ENCODE results near the gene PLB1.
A peak's percentile ranks its signal among the peaks of the same experiment; 100 is the strongest.

The PLB1 gene

DNA sequence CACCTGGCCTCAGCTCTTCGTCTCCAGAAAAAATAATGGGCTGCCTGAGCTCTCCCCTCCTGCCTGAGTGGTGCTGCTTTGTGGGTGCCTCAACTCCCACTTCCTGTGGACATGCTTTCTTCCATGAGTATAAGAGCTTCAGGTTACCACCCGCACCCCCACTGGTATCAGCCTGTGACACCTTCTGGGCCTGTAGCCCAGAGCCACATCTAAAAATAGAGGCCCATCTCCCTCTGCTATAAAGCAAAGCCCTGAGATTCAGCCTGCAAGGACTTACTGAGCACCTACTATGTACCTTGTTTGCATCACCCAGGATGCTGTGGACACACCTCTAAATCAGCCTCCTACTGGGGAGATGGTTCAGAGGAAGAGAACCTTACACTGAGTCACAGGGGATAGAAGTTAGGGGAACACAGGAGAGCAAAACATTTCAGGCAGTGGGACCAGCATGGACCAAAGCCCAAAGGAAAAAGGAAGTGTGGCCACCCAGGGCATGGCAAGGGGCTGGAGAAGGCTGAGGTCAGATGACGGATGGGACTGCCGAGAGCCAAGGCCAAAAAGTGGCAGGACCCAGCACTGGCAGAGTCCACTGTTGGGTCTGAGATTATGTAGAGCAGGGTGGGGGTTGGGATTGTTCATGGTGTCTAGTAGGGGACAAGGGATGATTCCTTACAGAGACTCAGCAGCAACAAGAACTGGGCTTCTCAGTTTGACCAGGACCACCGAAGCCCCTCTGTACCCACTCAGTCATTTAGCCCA is 132.0 kb downstream of the PLB1 start:
- no peak for DNase-seq (ENCODE audit: low read depth in 2 of 2)

DNA sequence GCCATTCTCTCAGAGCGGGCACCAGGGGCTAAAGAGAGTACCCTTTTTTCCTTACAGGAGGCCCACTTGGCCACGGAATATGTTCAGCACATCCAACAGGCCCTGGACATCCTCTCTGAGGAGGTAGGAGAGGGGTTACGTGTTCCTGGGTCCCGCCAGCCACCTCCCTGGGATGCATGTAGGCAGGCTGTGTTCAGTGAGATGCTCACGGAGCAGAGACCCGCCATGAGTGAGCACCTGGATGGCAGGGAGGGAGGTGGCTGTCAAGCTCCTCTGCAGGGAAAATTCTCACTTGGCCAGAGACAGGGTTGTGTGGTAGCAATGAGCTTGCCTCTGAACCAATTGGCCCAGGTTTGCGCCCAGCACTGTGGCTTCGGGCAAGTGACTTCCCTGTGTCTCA is 132.6 kb downstream of the PLB1 start:
- DNase-seq (ENCODE audit: low read depth in 2 of 2), result no peak

DNA sequence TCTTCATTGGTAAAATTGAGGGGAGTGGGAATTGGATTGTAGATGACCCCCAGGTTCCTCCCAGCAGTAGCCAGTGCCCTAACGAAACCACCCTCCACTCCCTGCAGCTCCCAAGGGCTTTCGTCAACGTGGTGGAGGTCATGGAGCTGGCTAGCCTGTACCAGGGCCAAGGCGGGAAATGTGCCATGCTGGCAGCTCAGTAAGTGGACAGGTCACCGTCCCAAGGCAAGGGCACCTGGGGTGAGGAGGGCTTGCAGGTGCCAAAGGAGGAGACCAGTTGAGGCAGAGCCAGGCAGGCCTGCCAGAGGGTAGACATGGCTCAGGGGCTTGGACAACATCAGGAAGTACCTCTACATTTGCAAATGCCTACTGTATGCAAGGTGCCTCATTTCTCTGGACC is 133.1 kb downstream of the PLB1 start:
- DNase-seq (ENCODE audit: low read depth in 2 of 2), result no peak

DNA sequence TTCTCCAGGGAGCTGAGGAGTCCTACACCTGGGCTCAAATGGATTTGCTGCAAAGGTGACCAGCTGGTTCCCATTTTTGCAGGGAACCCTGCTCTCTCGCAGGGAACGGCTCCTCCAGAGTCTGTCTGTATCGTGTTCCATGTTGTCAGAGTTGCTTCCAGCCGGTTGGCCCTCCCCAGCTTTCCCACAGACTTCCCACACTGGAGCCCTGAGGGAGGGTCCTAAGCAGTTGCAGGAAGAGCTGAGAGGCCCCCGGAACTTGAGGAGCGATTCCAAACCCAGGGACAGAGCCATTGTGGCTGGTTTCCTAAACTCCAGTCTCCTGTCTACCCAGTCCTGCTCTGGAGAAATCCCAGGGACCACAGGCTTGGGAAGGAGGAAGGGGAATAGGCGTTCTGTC is 134.1 kb downstream of the PLB1 start:
- DNase-seq (ENCODE audit: low read depth in 2 of 2), result no peak

DNA sequence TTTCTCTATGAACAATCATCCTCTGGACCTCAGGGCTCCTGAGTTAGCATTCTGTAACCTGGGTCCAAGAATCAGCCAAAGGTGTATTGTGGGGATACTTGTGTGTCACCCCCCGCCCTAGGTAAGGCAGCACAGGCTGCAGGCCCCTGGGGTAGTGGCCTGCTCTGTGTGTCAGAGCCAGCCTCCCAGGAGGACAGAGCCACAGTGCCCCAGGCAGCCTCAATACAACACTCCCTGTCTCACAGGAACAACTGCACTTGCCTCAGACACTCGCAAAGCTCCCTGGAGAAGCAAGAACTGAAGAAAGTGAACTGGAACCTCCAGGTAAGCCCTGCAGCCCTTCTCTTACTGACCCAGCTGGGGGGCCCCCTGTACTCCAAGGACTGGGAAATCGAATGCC is 134.5 kb downstream of the PLB1 start:
- no peak for DNase-seq (ENCODE audit: low read depth in 2 of 2)

DNA sequence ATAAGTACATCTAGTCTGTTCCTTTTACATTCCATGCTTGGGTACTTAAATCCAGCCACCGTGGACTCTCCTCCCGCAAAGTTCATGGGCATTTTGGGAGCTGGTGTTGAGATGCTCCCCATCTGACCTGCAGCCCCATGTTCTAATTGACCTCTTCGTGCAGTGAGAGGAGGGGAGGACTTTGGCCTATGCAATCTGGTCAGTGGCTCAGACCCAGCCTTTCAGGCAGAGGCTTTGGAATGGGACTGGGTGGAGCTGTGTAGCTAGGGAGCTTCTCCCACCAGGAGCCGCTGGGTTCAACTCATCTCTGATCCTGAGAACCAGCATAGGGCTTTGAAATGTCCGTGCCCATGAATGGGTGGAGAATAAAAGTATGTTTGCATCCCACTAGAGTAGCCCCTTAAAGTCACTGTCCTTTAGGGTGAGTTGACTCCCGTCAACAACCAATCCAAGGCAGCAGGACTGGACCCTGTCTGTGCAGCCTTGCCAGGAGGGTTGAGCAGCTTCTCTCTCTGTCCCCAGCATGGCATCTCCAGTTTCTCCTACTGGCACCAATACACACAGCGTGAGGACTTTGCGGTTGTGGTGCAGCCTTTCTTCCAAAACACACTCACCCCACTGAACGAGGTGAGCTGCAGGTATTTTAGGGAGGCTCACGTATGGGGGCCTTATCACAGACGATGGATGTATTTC is 135.8 kb downstream of the PLB1 start:
- no peak for DNase-seq (ENCODE audit: low read depth in 2 of 2)

DNA sequence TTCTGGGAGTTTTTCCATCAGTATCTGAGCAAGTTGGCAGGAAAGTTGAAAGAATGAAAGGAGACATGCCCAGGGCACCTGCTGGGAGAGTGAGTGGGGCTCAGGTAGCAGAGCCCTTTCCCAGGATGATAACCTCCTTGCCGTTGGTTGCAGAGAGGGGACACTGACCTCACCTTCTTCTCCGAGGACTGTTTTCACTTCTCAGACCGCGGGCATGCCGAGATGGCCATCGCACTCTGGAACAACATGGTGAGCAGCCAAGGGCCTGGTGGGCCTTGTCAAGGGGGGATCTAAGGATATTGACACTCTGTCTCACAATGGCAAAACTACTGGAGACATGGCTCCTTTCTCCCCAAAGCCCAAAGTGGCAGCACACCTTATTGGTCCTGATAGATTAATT is 136.9 kb downstream of the PLB1 start:
- DNase-seq (ENCODE audit: low read depth in 2 of 2), result no peak

DNA sequence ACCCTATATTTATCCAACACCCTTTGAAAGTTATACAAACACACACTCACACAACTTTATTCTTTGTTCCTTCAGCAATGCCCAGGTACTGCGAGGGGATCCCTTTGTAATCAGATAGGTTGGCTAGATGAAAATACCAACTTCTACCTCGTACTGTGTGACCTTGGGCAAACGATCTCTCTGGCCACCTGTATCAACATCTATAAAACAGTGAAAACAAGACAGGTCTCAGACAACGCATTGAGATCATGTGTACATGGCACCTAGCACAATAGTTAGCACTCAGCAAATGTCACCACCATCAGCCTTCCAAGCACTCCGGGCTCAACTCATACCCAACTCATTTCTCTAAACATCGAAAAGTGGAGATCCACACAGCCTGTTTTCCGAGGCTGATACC is 137.3 kb downstream of the PLB1 start:
- no peak for DNase-seq (ENCODE audit: low read depth in 2 of 2)

DNA sequence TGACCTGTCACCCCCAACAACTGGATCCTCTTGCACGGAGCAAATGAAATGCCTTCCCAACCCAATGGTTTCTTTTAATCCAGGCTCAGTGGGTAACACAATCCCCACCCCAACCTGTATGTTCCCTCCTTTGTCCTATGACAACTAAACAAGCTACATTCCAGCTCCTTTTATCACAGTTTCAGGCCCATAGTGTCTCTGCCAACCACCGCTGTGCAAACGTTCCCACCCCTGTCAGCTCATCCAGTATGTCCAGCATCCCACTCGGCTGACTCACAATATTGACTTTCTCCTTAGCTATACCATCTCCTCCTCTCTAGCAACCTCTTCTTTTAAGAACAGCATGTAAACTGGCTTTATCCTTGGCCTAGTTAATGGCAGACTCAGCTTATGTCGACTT is 137.9 kb downstream of the PLB1 start:
- DNase-seq (ENCODE audit: low read depth in 2 of 2), result no peak

DNA sequence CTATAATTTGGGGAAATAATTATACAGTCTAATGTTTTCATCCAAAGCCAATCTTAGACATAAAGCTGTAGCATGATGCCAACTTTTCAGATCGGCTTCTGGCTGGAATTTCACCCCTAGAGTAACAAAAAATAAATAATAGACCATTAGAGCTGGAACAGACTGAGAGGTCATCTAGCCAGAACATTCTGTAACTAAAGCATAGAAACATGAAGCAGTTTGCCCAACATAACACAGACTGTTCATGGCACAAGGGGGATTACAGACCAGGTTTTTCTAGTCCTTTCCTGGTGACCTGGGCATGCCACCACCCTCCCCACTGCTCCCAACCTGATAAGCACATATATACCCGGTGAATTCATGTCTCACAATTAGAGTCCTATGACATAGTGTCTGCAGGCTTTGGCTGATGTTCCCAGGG is 139.3 kb downstream of the PLB1 start:
- DNase-seq (ENCODE audit: low read depth in 2 of 2), result no peak

DNA sequence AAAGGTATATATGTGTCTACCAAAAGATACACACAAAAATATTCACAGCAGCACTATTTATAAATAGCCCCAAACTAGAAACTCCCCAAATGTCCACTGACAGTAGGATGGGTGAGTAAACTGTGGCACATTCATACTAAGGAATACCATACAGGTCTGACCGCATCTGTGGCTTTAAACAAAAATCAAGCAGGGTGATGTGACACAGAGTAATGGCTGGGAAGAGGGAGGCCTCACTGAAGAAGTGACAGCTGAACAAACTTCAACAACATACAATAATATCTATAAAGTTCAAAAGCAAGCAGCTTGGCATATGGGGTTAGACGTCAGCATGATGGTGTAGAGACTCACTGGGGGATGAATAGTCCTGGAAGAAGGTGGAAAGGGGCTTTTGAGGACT is 140.6 kb downstream of the PLB1 start:
- DNase-seq (ENCODE audit: low read depth in 2 of 2), result no peak

DNA sequence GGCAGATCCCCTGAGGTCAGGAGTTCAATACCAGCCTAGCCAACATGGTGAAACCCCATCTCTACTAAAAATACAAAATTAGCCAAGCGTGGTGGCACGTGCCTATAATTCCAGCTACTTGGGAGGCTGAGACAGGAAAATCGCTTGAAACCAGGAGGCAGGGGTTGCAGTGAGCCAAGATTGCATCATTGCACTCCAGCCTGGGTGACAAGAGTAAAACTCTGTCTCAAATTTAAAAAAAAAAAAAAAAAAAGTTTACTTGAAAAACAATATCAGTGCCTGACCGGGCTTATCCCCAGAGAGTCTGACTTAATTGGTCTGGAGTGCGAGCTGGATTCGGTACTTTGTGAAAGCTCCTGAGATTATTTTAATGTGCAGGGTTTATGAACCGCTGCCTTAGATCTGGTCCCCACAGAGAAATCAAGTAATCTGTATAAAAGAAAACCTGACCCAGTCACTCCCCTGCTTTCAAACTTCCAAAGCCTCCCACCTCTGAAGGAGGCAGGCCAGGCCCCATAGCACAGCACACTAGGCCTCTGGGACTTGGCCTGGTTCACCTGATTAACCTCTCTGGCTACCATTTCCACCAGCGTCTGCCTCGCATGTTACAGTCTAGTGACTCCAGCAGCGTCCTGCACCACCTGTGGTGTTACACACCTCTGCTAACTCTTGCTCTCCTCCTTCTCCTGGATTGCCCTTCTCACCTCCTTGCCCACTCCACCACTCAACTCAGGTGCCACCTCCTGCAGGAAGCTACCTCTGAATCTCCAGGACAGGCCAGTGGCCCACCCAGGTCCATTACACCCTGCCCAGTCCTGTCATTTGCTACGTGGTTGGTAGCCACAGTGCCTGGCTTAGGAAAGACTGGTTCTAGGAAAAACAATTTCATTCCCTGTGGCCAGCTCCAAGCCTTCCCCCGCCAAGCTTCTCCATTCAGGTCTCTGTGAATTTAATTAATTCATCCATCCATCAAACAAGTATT is 141.5 kb downstream of the PLB1 start:
- DNase-seq (ENCODE audit: low read depth in 2 of 2), result no peak

DNA sequence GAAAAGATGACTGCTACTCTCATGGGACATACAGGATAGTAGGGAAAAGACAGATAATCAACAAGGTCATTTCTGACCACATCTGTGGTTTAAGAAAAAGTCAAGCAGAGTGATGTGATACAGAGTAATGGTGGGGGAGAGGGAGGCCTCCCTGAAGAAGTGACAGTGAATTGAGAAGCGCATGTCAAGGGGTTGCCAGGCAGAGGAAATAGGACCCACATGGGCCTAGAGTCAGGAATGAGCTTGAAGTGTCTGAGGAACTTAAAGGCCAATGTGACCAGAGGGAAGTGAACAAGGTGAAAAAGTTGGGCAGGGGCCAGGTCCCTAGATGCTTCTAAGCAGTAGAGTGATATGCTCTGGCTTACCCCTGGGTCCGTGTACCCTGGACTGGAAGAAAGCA is 142.2 kb downstream of the PLB1 start:
- no peak for DNase-seq (ENCODE audit: low read depth in 2 of 2)

DNA sequence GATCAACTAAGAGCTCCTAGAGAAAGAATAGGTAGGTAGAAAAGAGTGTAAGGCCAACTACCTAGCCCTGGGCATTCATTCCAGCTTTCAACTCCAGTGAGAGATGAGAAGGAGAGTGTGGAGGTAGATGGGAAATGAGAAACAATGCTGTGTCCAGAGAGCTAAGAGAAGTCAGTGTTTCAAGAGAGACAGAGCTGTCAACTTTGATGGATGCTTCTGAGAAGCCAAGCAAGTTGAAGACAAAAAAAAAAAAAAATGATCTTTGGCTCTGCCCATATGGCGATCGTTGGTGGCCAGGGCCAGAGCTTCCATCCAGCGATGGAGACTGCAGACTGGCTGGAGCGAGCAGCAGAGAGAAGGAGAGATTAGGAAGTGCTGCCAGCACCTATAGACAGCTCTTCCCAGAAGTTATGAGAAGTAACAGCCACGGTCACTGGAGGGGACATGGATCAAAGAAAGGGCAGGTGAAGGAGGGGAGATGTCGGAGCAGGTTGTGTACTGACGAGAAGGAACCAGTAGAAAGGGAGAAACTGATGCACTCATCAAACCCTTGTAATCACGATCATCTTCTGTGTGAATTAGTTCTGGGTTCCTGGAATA is 143.3 kb downstream of the PLB1 start:
- DNase-seq (ENCODE audit: low read depth in 2 of 2), result no peak

DNA sequence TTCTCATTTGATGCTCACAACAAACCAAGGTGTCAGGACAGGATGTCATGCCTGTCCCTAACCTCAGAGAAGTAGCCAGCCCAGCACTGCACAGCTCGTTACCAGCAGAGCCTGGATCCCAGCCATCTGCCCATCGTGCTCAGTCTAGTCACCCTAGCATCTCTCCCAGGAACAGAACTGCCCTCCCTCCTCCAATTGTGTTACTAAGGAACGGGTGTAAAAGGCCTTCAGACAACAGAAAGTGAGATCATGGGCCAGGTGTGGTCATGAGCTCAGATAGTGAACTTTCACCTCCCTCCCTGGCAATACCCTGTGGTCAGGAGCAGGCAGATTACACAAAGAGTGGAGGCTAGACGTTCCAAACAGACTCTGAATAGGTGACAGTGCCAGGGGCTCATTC is 144.0 kb downstream of the PLB1 start:
- no peak for DNase-seq (ENCODE audit: low read depth in 2 of 2)

DNA sequence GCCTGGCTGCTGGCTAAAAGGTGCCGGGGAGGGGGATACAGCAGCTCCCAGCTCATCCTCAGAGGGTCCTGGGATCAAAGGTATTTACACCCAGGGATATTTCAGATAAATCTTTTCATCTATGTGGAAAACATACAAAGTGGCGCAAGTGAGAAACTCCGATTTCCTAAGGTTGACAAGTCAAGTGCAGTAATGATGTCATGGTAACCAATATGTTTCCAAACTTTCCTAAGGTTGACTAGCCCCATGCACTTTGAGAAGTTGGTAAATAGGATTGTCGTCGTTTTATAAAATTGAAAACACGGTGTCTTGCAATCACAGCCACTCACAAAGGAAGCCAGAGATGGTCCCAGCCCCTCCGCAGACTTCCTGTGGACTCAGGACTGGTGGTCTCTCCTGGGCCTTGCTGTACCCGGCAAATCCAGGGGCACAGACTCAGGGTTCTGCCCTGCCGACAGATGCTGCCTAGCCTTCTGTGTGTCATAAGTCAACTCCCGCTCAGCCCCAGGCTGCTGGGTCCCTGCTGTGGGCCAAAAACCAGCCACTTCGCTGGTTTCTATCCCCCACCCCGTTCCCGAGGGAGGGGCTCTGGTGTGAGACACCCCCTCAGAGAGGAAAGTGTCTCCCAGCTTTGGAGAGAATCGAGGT is 144.5 kb downstream of the PLB1 start:
- no peak for DNase-seq (ENCODE audit: low read depth in 2 of 2)

DNA sequence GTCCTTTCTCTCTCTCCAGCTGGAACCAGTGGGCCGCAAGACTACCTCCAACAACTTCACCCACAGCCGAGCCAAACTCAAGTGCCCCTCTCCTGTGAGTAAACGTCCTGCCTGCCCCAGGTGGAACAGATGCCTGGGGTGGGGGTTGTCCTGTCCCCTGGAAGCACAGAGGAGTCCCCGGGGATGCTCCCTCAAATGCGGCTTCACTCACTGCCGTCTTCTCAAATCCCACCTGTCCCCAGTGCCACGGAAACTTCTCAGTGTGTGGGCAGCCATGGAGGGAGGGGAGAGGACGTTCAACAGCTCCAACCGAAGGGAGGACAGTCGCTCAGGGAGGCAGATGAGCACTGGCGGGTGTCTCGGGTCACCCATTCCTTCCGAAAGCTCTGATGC is 145.0 kb downstream of the PLB1 start:
- DNase-seq (ENCODE audit: low read depth in 2 of 2), result no peak

DNA sequence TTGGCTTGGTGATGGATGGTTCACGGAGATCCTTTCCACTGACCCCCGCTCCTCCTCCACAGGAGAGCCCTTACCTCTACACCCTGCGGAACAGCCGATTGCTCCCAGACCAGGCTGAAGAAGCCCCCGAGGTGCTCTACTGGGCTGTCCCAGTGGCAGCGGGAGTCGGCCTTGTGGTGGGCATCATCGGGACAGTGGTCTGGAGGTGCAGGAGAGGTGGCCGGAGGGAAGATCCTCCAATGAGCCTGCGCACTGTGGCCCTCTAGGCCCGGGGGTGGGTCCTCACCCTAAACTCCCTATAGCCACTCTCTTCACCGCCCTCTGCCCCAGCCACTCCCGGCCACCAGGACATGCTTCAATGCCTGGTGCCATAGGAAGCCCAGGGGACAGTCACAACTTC is 146.9 kb downstream of the PLB1 start:
- no peak for DNase-seq (ENCODE audit: low read depth in 2 of 2)

DNA sequence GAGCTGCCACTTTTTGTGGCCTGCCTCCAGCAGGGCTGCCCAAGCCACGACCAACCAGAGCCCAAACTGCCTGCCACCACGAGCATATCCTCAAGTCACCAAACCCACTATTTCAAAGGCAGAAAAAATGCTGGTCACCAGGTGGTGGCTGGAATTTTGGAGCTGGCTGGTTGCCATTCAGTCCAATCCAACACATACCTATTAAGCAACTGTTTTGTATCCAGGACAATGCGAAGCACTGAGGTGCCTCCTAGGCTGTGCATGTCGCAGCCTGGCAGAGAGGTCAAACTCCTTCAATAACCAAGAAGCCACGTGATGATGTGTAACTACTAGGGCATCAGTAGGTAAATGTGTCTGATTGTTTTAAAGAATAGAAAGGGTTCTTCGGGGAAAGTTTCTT is 147.5 kb downstream of the PLB1 start:
- DNase-seq (ENCODE audit: low read depth in 2 of 2), result no peak

DNA sequence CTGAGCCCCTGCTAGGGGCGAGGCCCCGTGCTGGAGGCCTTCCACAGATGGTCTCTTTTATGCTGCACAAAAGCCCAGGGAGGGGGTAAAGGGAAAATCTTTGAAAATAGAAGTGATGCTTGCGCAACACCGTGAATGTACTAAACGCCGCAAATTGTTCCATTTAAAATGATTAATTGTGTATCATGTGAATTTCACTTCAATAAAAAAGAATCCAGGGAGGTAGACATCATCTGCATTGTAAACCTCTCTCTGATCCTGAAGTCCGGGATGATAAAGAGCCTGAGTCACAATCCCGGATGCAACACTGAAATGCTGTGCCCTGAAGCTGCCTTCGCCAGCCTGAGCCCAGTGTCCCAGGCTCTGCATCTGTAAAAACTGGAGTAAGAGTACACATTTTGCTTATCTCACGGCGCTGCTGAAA is 148.1 kb downstream of the PLB1 start:
- DNase-seq (ENCODE audit: low read depth in 2 of 2), result peak in 1 of 2 experiments; percentile 62

DNA sequence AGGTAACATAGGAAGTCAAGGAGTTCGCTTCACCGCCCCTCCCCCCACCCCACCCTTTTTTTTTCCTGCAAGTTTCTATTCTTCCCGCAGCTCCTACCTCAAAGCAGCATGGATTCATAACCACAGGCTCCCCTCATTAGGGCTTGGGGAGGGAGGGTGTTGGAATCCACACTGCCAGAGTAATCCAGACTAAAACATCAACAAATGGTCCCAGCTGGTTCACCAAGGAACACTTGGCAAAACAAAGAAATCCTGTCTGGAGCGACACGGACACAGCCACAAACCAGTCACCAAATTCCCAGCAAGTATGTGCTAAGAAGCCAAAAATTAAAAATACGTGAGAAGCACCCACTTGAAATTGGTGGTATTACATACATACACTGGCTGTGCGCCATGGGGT is 148.9 kb downstream of the PLB1 start:
- no peak for DNase-seq (ENCODE audit: low read depth in 2 of 2)

DNA sequence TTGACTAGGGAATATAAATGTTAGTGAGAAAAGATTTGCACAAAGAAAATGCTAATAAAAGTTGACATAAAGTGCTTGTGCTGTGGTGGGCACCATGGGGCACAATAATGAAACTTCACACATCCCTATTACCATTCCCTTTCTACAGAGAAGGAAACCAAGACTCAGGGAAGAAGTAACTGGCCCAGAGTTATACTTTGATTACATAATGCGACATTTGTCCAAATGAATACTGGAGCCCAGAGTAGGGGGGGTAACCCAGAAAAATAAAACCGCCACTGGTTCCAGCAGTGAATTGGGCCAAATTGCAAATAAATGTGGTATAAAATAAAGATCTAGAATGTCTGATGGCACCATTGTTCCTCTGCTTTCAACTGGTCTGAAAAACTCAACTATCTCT is 149.7 kb downstream of the PLB1 start:
- DNase-seq (ENCODE audit: low read depth in 2 of 2), result no peak

Data from fibroblast of skin of left biceps (primary cell).